SIG-M5 treated with dmso at 0.1 percent for 504 hours (cell line): Measurements from ENCODE around the gene PLCH1.
"Not testable (repeated sequence)": the region's sequence is repeated elsewhere in the genome, so short reads cannot be mapped to it uniquely, and the experiment has no call there.

Source experiments
- DNase-seq: peaks from one replicate; lab custom pipeline; 2025; ENCODE audit not compliant: unreplicated experiment; lab: John Stamatoyannopoulos, UW

PLCH1 gene

GRCh38 chr3:155646128-155646527 is 98.7 kb downstream of the PLCH1 start:
- DNase-seq: no peak

DNA sequence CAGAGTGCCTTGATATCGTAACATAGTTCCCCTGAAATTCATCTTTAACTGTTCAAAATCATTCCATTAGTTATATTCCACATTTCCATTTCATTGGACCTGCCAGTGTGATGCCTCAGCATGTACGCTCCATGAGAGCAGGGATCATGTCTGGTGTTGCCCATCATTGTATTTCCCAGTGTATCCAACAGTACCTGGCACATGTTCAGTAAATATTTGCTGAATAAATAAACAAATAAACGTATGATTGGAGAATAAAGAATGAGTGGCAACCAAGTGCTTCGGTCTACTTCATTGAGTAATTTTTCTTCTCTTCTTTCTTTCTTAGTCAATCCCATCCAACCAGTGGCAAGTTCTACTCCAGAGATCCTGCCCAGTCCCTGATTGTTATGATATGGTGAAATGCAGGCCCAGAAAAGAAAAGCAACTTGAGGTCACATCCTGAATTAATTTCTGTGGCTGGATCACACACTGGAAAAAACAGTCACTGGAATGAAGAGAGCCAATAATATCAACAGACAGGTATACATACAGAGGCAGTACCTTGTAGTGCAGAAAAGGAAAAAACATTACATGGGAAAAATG is 101.2 kb downstream of the PLCH1 start:
- DNase-seq: no peak

DNA sequence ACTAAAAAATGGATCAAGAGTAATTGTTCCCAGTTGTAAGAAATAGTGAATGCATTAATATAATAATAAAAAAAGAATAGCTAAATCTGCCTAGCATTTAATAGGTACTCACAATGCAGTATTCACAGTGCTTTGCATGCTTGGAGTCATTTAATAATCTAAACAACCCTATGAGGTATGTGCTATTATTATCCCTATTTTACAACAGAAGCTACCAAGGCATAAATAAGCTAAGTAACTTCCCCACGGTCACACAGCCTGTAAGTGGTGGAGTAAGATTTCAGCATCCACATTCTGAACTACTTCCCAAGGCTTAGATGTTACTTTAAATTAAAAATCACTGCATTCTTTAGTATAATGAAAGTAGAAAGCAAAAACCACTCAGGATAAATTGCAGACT is 102.9 kb downstream of the PLCH1 start:
- DNase-seq: no peak

GRCh38 chr3:155640098-155640497 is 104.8 kb downstream of the PLCH1 start:
- no peak for DNase-seq

DNA sequence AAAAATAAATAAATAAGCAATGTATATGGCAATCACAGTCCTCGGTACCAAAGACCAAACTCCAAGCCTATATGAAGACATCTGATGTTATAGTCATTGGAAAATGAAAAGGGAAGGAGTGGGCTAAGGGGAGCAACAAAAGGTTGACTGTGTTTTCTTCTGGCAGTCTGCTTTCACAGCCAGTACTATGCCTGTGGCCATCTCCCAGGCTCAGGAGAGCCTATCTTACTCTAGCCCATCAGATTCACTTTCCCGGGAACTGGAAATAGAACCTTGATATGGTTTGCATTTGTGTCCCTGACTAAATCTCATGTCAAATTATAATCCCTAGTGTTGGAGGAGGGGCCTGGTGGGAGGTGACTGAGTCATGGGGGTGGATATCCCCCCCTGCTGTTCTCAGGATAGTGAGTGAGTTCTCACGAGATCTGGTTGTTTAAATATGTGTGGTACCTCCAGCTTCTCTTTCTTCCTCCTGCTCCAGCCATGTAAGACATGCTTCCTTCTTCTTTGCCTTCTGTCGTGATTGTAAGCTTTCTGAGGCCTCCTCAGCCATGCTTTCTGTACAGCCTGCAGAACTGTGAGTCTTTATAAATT is 105.3 kb downstream of the PLCH1 start:
- DNase-seq: no peak

DNA sequence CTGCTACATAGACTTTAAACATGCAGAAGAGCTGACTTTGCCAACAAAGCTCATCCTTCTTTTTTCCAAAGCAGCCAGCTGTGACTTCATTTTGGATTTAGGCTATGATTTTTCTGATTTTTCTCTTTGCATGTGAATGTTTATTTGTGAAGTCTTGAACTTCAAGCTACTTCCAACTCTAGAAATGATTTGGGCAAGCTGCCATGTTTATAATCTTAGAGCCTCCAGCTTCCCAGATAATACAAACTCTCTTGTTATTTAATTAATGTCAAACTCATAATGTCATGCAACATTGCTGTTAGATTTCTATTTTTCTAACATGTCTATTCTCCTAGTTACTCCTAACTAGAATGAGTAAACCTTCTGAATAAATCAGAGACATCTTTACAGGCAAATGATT is 106.4 kb downstream of the PLCH1 start:
- DNase-seq: not testable (repeated sequence)

GRCh38 chr3:155637567-155637966 is 107.3 kb downstream of the PLCH1 start:
- DNase-seq: no peak

GRCh38 chr3:155635056-155635455 is 109.8 kb downstream of the PLCH1 start:
- DNase-seq: no peak

DNA sequence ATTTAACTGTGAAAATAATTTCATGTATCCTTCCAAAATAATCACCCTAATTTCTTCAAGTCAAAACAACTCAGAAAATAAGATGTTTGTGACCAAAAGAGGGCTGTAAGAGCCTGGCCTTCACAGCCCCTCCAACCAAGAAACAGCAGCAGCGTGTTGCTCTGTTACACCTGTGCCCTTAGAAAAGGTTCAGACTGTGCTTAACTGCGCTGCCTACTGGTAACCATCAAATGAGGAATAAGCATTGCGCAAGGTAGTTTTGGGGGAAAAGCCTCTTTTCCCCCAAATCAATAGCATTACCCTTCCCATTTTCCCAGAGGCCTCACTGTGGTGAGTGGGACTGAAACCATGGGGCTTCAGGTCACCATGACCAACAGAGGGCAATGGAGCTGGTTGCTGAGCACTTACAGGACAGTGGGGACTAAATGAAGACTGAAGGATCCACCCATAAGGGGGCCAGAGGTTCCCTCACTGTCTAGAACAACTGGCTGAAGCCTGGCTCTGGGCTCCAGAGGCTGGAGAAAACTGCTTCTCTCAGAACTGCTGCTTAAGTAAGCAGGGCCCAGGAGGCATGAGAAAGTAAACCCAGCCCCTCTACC is 110.7 kb downstream of the PLCH1 start:
- DNase-seq: no peak

DNA sequence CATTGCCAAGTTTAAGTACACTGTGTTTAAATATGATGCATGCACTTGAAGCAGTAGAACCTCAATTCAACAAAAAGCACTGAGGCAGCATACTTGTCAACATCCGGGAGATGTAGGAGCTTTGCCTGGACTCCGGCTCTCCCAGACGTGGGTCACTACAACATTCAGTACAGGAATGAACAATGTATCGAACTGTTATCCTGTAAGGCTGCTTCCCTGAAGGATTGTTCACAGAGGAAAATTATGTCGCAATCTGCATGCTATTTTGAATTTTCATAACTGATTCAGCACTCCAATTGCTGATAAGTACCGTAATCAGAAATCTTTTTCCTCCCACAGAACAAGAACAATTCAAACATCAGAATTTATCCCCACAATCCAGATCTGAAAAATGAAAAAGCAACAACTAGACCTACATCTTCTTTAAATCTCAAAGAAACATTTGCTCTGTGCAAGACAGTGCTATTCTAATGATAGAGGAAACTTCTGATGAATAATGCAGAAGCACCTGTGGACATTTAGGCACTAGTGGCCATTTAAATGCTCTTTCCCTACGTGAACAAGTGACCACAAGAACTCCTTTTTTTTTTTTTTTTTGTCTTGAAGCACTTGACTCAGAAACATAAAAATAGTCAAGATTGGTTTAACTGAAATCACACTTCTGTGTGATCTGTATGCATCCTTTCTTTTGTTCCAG is 113.4 kb downstream of the PLCH1 start:
- DNase-seq: no peak

DNA sequence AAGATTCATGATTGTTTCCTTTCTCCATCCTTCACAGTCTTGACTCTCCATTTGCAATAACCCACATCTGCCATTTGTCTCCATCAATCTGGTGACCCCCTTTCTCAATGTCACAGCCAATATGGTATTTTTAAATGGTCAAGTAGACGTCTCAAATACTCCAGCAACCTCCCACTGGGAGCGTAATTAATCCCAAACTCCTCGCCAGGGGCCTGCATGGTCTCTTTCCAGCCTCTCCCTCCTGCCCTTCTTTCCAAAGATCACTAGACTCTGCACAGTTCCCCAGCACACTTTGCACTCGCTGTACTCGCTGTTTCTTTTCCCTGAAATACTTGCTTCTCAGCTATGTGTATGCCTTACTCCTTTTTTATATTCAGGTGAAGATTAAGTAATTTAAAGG is 115.3 kb downstream of the PLCH1 start:
- DNase-seq: no peak

GRCh38 chr3:155629056-155629455 is 115.8 kb downstream of the PLCH1 start:
- no peak for DNase-seq

GRCh38 chr3:155622647-155623046 is 122.2 kb downstream of the PLCH1 start:
- not testable (repeated sequence) for DNase-seq

DNA sequence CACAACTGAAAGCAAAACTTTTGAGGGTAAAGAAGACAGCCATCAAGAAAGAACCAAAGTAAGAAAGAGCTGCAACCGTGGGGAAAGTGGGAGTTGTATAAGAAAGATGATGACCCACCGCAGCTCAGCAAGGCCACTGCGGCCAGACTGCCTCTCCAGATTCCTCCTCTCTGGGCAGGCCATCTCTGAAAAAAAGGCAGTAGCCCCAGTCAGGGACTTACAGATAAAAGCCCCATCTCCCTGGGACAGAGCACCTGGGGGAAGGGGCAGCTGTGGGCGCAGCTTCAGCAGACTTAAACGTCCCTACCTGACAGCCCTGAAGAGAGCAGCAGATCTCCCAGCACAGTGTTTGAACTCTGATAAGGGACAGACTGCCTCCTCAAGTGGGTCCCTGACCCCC is 124.3 kb downstream of the PLCH1 start:
- not testable (repeated sequence) for DNase-seq

- DNase-seq: no peak
Observed at GRCh38 chr3:155619118-155619915, 125.6 kb downstream of the PLCH1 start.

DNA sequence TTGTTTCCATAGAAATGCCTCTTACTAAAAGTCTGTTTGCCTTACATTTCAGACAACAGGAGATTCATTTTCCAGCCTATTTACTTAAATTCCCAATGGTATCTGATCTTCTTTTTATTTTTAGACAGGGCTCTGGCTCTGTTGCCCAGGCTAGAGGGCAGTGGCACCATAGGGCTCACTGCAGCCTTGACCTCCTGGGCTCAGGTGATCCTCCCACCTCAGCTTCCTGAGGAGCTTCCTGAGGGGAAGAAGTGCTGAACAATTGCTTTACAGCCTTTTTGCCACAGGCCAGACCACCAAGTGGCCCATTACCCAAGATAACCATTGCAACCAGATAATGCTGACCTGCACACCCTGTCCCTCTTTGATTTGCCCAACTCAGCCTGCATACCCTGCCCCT is 126.3 kb downstream of the PLCH1 start:
- no peak for DNase-seq

DNA sequence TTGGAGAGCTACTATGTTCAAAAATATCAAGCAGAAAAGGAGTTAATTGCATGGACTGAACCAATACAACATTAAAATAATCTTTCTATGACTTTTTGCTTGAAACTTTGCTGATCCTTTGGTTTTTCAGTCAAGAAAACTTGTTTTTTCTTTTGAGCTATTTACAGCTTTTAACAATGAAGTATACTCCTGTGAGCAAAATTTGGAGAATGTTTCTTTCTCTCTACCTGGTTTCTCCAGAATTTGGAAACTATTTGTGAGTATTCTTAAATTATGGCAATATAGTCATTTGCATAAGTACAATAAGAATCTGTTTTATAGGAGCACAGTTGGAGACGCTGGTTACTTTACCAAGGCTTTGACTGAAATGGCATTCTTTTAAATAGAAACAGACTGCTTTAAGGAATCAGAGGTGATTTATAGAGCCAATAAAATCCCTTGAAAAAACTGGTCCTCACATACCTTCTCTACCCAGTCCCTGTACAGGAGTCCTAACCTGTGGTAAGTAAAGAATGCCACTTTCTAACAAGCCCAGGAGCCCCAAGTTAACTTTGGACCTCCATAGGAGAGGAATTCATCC is 127.4 kb downstream of the PLCH1 start:
- DNase-seq: no peak

- DNase-seq: not testable (repeated sequence)
Observed at GRCh38 chr3:155615141-155615540, 129.7 kb downstream of the PLCH1 start.

DNA sequence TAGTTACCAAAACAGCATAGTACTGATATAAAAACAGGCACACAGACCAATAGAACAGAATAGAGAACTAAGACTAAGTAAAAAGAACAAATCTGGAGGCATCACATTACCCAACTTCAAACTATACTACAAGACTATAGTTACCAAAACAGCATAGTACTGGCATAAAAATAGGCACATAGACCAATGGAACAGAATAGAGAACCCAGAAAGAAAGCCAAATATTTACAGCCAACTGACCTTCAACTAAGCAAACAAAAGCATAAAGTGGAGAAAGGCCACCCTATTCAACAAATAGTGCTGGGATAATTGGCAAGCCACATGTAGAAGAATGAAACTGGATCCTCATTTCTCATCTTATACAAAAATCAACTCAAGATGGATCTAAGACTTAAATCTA is 130.5 kb downstream of the PLCH1 start:
- not testable (repeated sequence) for DNase-seq

GRCh38 chr3:155611456-155611855 is 133.4 kb downstream of the PLCH1 start:
- DNase-seq: no peak

DNA sequence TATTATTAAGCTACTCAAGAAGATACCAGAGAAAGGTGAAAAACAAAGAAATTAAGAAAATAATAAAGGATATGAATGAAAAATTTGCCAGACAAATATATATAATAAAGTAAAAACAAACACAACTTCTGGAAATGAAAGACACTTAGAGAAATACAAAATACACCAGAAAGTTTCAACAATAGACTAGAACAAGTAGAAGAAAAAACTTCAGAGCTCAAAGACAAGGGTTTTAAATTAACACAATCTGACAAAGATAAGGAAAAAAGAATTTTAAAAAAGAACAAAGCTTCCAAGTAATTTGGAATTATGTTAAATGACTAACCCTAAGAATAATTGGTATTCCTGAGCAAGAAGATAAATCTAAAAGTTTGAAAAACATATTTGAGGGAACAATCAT is 135.3 kb downstream of the PLCH1 start:
- no peak for DNase-seq
